ENCODE data around the gene RAB33A. TPM values are rescaled to one million over a fixed set of nuclear protein-coding genes. Genes with fewer than 3 reads are reported as not detected.

RAB33A gene
- total and polyA plus RNA-seq, 2 of the 4 experiments (the other 2 are of a cell fraction), result 1.6 to 1.8 TPM

Other genes with a start within 250 kb of the RAB33A start
- 0.28 and 0.54 TPM in 2 replicates for gene BCORL1, start 189.3 kb upstream of the RAB33A start, total RNA-seq (2012; rRNA removed)
- 1.6 and 2.1 TPM in 2 replicates for gene BCORL1, start 189.3 kb upstream of the RAB33A start, polyA plus RNA-seq (2012; rRNA removed)
- 10.8 and 10.9 TPM in 2 replicates for gene ELF4, start 61.5 kb upstream of the RAB33A start, total RNA-seq (2012; rRNA removed)
- 18.4 and 19.0 TPM in 2 replicates for gene ELF4, start 61.5 kb upstream of the RAB33A start, polyA plus RNA-seq (2012; rRNA removed)
- gene AIFM1, start 6.1 kb upstream of the RAB33A start, total RNA-seq (2012; rRNA removed), result 22.0 and 31.1 TPM in 2 replicates
- gene AIFM1, start 6.1 kb upstream of the RAB33A start, polyA plus RNA-seq (2012; rRNA removed), result 25.0 and 27.4 TPM in 2 replicates
- gene ZNF280C, start 96.9 kb downstream of the RAB33A start, total RNA-seq (2012; rRNA removed), result 4.5 and 6.1 TPM in 2 replicates
- 2.3 and 3.1 TPM in 2 replicates for gene ZNF280C, start 96.9 kb downstream of the RAB33A start, polyA plus RNA-seq (2012; rRNA removed)
- 13.8 and 17.2 TPM in 2 replicates for gene SLC25A14, start 168.0 kb downstream of the RAB33A start, total RNA-seq (2012; rRNA removed)
- gene SLC25A14, start 168.0 kb downstream of the RAB33A start, polyA plus RNA-seq (2012; rRNA removed), result 9.7 and 13.8 TPM in 2 replicates
- not detected in 2 replicates for gene GPR119, start 213.7 kb downstream of the RAB33A start, total RNA-seq (2012; rRNA removed)
- not detected in 2 replicates for gene GPR119, start 213.7 kb downstream of the RAB33A start, polyA plus RNA-seq (2012; rRNA removed)
- gene RBMX2, start 230.0 kb downstream of the RAB33A start, total RNA-seq (2012; rRNA removed), result 8.8 and 18.1 TPM in 2 replicates
- 10.9 and 11.4 TPM in 2 replicates for gene RBMX2, start 230.0 kb downstream of the RAB33A start, polyA plus RNA-seq (2012; rRNA removed)

All from IMR-90 (cell line).